Panc1 (cell line): Measurements from ENCODE around the gene INSYN2A. TPM values are rescaled to one million over a fixed set of nuclear protein-coding genes. Genes with fewer than 3 reads are reported as not detected.

ENCODE experiments used
- ATAC-seq: fragments of 200-7000 bp; cut with Tn5 transposase; 2 replicates; pipeline ENCODE4 v1.9.1; 2020; ENCODE audit warnings: mild to moderate bottlenecking, moderate library complexity
- BruUV-seq: library from RNA; stranded (reverse); fragments of 400-500 nt; replicated peaks from 2 replicates; lab custom pipeline; 2021; lab: Mats Ljungman, UMichigan
- CTCF ChIA-PET: fragments of 300-600 bp; sonication (Branson Sonifier 250); formaldehyde crosslinking; loops from one replicate; lab custom pipeline; 2022; ENCODE audit warnings: antibody characterized with exemption; lab: Charles Lee
- POLR2A ChIA-PET: fragments of 300-600 bp; sonication (Branson Sonifier 250); formaldehyde crosslinking; loops from one replicate; lab custom pipeline; 2022; ENCODE audit warnings: antibody characterized with exemption; lab: Charles Lee
- DNase-seq: peaks from one replicate; pipeline ENCODE4 v3.0.0-alpha.2; 2010; ENCODE audit warnings: low read depth, low spot score
- H3K27ac ChIP-seq: 2 replicates; pipeline ENCODE4 v1.5.1; 2011; ENCODE audit warnings: mild to moderate bottlenecking, low read length, inconsistent platforms
- H3K27me3 ChIP-seq: fragments of 200-500 bp; sonication (Bioruptor generic); 2 replicates; pipeline ENCODE4 v1.6.0; 2014; ENCODE audit warnings: low read length, inconsistent platforms; ENCODE audit not compliant: control insufficient read depth, insufficient read depth
- H3K36me3 ChIP-seq: fragments of 200-500 bp; sonication (Bioruptor generic); 2 replicates; pipeline ENCODE4 v1.5.1; 2014; ENCODE audit warnings: inconsistent platforms, mild to moderate bottlenecking, low read length, moderate library complexity; ENCODE audit not compliant: control insufficient read depth, insufficient read depth
- H3K4me1 ChIP-seq: 2 replicates; pipeline ENCODE4 v1.5.1; 2011; ENCODE audit warnings: inconsistent platforms, mild to moderate bottlenecking, low read length, moderate library complexity; ENCODE audit not compliant: control insufficient read depth, insufficient read depth
- H3K4me3 ChIP-seq, 2 experiments: 2 replicates each; pipeline ENCODE4 v1.5.1; 2011 to 2012; ENCODE audit warnings: low read depth in 2 of 2, low read length in 2 of 2, mild to moderate bottlenecking in 2 of 2, inconsistent platforms in 1 of 2, moderate library complexity in 1 of 2
- H3K9me3 ChIP-seq: fragments of 200-500 bp; sonication (Bioruptor generic); 2 replicates; pipeline ENCODE4 v1.5.1; 2014; ENCODE audit warnings: low read depth, mild to moderate bottlenecking, inconsistent platforms, low read length, moderate library complexity; ENCODE audit not compliant: control insufficient read depth, insufficient read depth
- CTCF ChIP-seq: fragments of 450-650 bp; IDR thresholded peaks from 2 replicates; pipeline ENCODE4 v1.5.1; 2017; ENCODE audit warnings: mild to moderate bottlenecking
- POLR2AphosphoS5 ChIP-seq: IDR thresholded peaks from 2 replicates; pipeline ENCODE4 v1.6.1; 2012; ENCODE audit warnings: mild to moderate bottlenecking, low read depth, low read length, moderate library complexity
- SIN3A ChIP-seq: IDR thresholded peaks from 2 replicates; pipeline ENCODE4 v1.6.1; 2012; ENCODE audit warnings: low read depth, mild to moderate bottlenecking, low read length, moderate library complexity, borderline replicate concordance; ENCODE audit not compliant: insufficient read depth
- TCF7L2 ChIP-seq: IDR thresholded peaks from 2 replicates; pipeline ENCODE4 v1.6.1; 2011; ENCODE audit warnings: mild to moderate bottlenecking, low read depth, low read length, inconsistent platforms
- in situ Hi-C: cut with HindIII; loops from 2 replicates; pipeline ENCODE4 v1.10.0; 2016; ENCODE audit warnings: low sequenced_read_pairs, low pct_unique_long_range_greater_than_20kb
- intact Hi-C: fragments of 100-400 bp; cut with micrococcal nuclease; formaldehyde crosslinking; loops from one replicate; pipeline ENCODE4 v1.10.0; 2022; ENCODE audit not compliant: unreplicated experiment
- total RNA-seq: library from RNA; stranded (reverse); gene quantifications from one replicate; pipeline ENCODE4 v1.2.1, GENCODE V29; 2021; ENCODE audit not compliant: unreplicated experiment
- TF ChIP-seq, protein P1 (sequence below), 2 experiments: IDR thresholded peaks; 2 replicates each; pipeline ENCODE4 v1.6.1; 2011 to 2012; ENCODE audit warnings: low read depth in 2 of 2, control low read depth in 1 of 2, low read length in 1 of 2, mild to moderate bottlenecking in 1 of 2, moderate library complexity in 1 of 2; ENCODE audit not compliant: insufficient read depth in 1 of 2

INSYN2A gene
- total RNA-seq, 1 experiment from 2014 or later = not detected

GRCh38 chr10:127195571-127196281 is 665 bp downstream of the INSYN2A start:
- Histone ChIP-seq H3K27me3 (peaks cover 13% of the 10 kb centered on the region), H3K9me3 (no peaks in the 10 kb centered on the region), H3K4me1 (peaks cover 10% of the 10 kb centered on the region; the same call in 1 of the 2 replicates), H3K36me3 (no peaks in the 10 kb centered on the region), H3K4me3 (peak overlapping the region; percentile 43 to 46), H3K27ac (no peak overlapping the region)
- in situ Hi-C loops = no loop called here
- POLR2A ChIA-PET = interaction anchor here (0.5 kb wide), 1 partner anchor 707 kb away, joined by 3 read pairs; no protein-coding TSS in a partner anchor
- ATAC-seq (peak; percentile 73), DNase-seq (no peak)
- CTCF ChIA-PET = no interaction called here
- intact Hi-C loops = no loop called here
- BruUV-seq = no TSS peak
- TF ChIP-seq POLR2AphosphoS5 (no peak), SIN3A (no peak), CTCF (no peak), TCF7L2 (no peak)
- TF ChIP-seq, protein P1, sequence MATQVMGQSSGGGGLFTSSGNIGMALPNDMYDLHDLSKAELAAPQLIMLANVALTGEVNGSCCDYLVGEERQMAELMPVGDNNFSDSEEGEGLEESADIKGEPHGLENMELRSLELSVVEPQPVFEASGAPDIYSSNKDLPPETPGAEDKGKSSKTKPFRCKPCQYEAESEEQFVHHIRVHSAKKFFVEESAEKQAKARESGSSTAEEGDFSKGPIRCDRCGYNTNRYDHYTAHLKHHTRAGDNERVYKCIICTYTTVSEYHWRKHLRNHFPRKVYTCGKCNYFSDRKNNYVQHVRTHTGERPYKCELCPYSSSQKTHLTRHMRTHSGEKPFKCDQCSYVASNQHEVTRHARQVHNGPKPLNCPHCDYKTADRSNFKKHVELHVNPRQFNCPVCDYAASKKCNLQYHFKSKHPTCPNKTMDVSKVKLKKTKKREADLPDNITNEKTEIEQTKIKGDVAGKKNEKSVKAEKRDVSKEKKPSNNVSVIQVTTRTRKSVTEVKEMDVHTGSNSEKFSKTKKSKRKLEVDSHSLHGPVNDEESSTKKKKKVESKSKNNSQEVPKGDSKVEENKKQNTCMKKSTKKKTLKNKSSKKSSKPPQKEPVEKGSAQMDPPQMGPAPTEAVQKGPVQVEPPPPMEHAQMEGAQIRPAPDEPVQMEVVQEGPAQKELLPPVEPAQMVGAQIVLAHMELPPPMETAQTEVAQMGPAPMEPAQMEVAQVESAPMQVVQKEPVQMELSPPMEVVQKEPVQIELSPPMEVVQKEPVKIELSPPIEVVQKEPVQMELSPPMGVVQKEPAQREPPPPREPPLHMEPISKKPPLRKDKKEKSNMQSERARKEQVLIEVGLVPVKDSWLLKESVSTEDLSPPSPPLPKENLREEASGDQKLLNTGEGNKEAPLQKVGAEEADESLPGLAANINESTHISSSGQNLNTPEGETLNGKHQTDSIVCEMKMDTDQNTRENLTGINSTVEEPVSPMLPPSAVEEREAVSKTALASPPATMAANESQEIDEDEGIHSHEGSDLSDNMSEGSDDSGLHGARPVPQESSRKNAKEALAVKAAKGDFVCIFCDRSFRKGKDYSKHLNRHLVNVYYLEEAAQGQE (IDR thresholded peaks at IDR 0.05; ENCODE audit: insufficient read depth in 1 of 2, low read depth in 2 of 2, low read length in 1 of 2) = no peak

GRCh38 chr10:127195041-127195506 is 1.3 kb downstream of the INSYN2A start:
- intact Hi-C loops = no loop called here
- Histone ChIP-seq H3K4me3 (peak overlapping the region; percentile 43 to 46), H3K27me3 (peaks cover 13% of the 10 kb centered on the region), H3K4me1 (peaks cover 10% of the 10 kb centered on the region; the same call in 1 of the 2 replicates), H3K27ac (no peak overlapping the region), H3K36me3 (no peaks in the 10 kb centered on the region), H3K9me3 (no peaks in the 10 kb centered on the region)
- DNase-seq (no peak), ATAC-seq (peak; percentile 68)
- ChIA-PET POLR2A (no interaction called here), CTCF (interaction anchor here (0.7 kb wide), 1 partner anchor 18 kb away, joined by 5 read pairs; no protein-coding TSS in a partner anchor)
- no TSS peak for BruUV-seq
- TF ChIP-seq, protein P1 (IDR thresholded peaks at IDR 0.05; ENCODE audit: insufficient read depth in 1 of 2, low read depth in 2 of 2, low read length in 1 of 2) = no peak
- TF ChIP-seq TCF7L2 = no peak
- no peak for TF ChIP-seq CTCF
- no peak for TF ChIP-seq SIN3A
- no peak for TF ChIP-seq POLR2AphosphoS5
- in situ Hi-C loops = no loop called here
